Hepatocyte (in vitro differentiated cells): ENCODE data around the gene PARVG.

ENCODE experiments used
- EZH2 ChIP-seq: fragments of 200-600 bp; sonication (generic); IDR thresholded peaks from 2 replicates; pipeline ENCODE4 v1.6.1; 2016; ENCODE audit warnings: antibody characterized with exemption, mild to moderate bottlenecking, borderline replicate concordance
- EZH2phosphoT487 ChIP-seq: fragments of 200-600 bp; sonication (generic); IDR thresholded peaks from one replicate; pipeline ENCODE4 v1.6.1; 2018; ENCODE audit warnings: antibody characterized with exemption, mild to moderate bottlenecking, low read depth, moderate library complexity; ENCODE audit not compliant: unreplicated experiment, severe bottlenecking
- TF ChIP-seq, protein P1 (sequence below): fragments of 200-600 bp; sonication (generic); IDR thresholded peaks from 2 replicates; pipeline ENCODE4 v1.5.1; 2016; ENCODE audit warnings: antibody characterized with exemption, mild to moderate bottlenecking; ENCODE audit not compliant: poor library complexity

DNA sequence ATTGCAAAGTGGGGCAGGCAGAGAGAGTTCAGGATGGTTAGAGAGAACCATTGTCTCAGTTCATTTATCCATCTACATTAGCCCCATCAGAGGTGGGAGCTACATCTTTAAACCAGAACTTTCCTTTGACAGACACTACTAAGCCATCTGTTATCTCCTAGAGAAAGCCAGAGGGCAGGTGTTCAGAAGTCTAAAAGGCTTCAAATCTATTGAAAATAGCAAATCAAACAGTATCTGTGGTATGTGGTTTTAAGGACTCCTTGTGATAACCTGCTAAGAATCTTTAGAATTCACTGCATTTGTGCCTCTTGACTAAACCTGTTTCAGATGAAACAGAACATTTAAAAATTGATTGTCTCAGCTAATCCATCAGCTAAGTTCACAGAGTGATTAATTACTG is 43.9 kb upstream of the PARVG start:
- TF ChIP-seq, protein P1, sequence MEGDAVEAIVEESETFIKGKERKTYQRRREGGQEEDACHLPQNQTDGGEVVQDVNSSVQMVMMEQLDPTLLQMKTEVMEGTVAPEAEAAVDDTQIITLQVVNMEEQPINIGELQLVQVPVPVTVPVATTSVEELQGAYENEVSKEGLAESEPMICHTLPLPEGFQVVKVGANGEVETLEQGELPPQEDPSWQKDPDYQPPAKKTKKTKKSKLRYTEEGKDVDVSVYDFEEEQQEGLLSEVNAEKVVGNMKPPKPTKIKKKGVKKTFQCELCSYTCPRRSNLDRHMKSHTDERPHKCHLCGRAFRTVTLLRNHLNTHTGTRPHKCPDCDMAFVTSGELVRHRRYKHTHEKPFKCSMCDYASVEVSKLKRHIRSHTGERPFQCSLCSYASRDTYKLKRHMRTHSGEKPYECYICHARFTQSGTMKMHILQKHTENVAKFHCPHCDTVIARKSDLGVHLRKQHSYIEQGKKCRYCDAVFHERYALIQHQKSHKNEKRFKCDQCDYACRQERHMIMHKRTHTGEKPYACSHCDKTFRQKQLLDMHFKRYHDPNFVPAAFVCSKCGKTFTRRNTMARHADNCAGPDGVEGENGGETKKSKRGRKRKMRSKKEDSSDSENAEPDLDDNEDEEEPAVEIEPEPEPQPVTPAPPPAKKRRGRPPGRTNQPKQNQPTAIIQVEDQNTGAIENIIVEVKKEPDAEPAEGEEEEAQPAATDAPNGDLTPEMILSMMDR: no peak
- no peak for TF ChIP-seq EZH2phosphoT487
- TF ChIP-seq EZH2: no peak
